K562 (cell line): ENCODE data around the gene PIK3C2B. TPM values are rescaled to one million over a fixed set of nuclear protein-coding genes. Genes with fewer than 3 reads are reported as not detected.

Source experiments
- CREB1 ChIP-seq, 2 experiments: sonication (generic) in 1 of 2; formaldehyde crosslinking in 1 of 2; IDR thresholded peaks; 2 replicates each; pipeline versions ENCODE4 v1.6.1 to v1.8.0; 2012 to 2022; ENCODE audit warnings: inconsistent platforms in 1 of 2, mild to moderate bottlenecking in 1 of 2, missing genetic modification reagents in 1 of 2, moderate library complexity in 1 of 2
- FOXA3 ChIP-seq, 2 experiments: fragments of 450-650 bp in 1 of 2; sonication (generic) in 1 of 2; formaldehyde crosslinking; IDR thresholded peaks in 1 of 2; conservative IDR thresholded peaks in 1 of 2; 2 replicates each; pipeline versions ENCODE4 v1.4.0 to v1.8.0; 2020 to 2022; ENCODE audit warnings: mild to moderate bottlenecking in 2 of 2, missing genetic modification reagents in 1 of 2
- HOXB6 ChIP-seq: fragments of 250-450 bp; sonication (Bioruptor Pico); IDR thresholded peaks from 2 replicates; pipeline ENCODE4 v1.5.1; 2022; ENCODE audit warnings: mild to moderate bottlenecking, borderline replicate concordance
- RAD21 ChIP-seq, 2 experiments: fragments of 250-450 bp in 1 of 2; fragments of 450-650 bp in 1 of 2; sonication (Bioruptor Pico) in 1 of 2; formaldehyde crosslinking in 1 of 2; IDR thresholded peaks in 1 of 2; conservative IDR thresholded peaks in 1 of 2; 2 replicates each; pipeline versions ENCODE4 v1.4.0 to v1.8.0; 2020 to 2022; ENCODE audit warnings: mild to moderate bottlenecking in 2 of 2, moderate library complexity in 1 of 2
- TCF3 ChIP-seq: sonication (generic); formaldehyde crosslinking; IDR thresholded peaks from 2 replicates; pipeline ENCODE4 v1.4.0; 2020; ENCODE audit warnings: mild to moderate bottlenecking, missing genetic modification reagents
- ZC3H4 ChIP-seq: sonication (generic); formaldehyde crosslinking; IDR thresholded peaks from 2 replicates; pipeline ENCODE4 v1.9.0; 2021; ENCODE audit warnings: missing genetic modification reagents, borderline replicate concordance
- ZNF239 ChIP-seq: fragments of 250-450 bp; sonication (Bioruptor Pico); IDR thresholded peaks from 2 replicates; pipeline ENCODE4 v1.4.0; 2020; ENCODE audit warnings: mild to moderate bottlenecking
- ZNF444 ChIP-seq: fragments of 250-450 bp; sonication (Bioruptor Pico); IDR thresholded peaks from 2 replicates; pipeline ENCODE4 v1.4.0; 2020; ENCODE audit warnings: mild to moderate bottlenecking, moderate library complexity
- polyA plus RNA-seq, 8 experiments: library from polyadenylated mRNA; depleted of rRNA in 4 of 8; stranded (reverse) in 5 of 8; unstranded in 3 of 8; fragments of >200 nt; fragmentation: Nextera tagmentation in 2 of 8; fragmentation: Illumina TruSeq in 1 of 8; extraction: Ambion mirVana in 2 of 8; extraction: Trizol in 1 of 8; gene quantifications; 2 replicates each; pipeline versions ENCODE4 v1.2.1 to v1.2.3, GENCODE V29; 2011 to 2014; ENCODE audit warnings: inconsistent platforms in 1 of 8, missing spikeins in 1 of 8
- total RNA-seq, 7 experiments: library from RNA; depleted of rRNA in 6 of 7; stranded (reverse); fragments of >200 nt in 6 of 7; fragmentation: Illumina TruSeq in 2 of 7; extraction: Trizol in 2 of 7; gene quantifications; 2 replicates each; pipeline versions ENCODE4 v1.2.1 to v1.2.3, GENCODE V29; 2011 to 2021; ENCODE audit warnings: low replicate concordance in 1 of 7
- TF ChIP-seq, protein P1 (sequence below): sonication (generic); formaldehyde crosslinking; IDR thresholded peaks from 2 replicates; pipeline ENCODE4 v1.8.1; 2023; ENCODE audit warnings: mild to moderate bottlenecking, missing genetic modification reagents
- TF ChIP-seq, protein P2 (sequence below): sonication (generic); formaldehyde crosslinking; IDR thresholded peaks from 2 replicates; pipeline ENCODE4 v1.8.0; 2022; ENCODE audit warnings: mild to moderate bottlenecking, missing genetic modification reagents, borderline replicate concordance
- TF ChIP-seq, protein P3 (sequence below): fragments of 250-450 bp; sonication (Bioruptor Pico); IDR thresholded peaks from 2 replicates; pipeline ENCODE4 v1.9.0; 2021; ENCODE audit warnings: mild to moderate bottlenecking
- TF ChIP-seq, protein P4 (sequence below): sonication (generic); formaldehyde crosslinking; IDR thresholded peaks from 2 replicates; pipeline ENCODE4 v1.5.0; 2020; ENCODE audit warnings: missing genetic modification reagents
- TF ChIP-seq, protein P5 (sequence below): fragments of 250-450 bp; sonication (Bioruptor Pico); IDR thresholded peaks from 2 replicates; pipeline ENCODE4 v1.5.0; 2020; ENCODE audit warnings: mild to moderate bottlenecking, borderline replicate concordance

Gene PIK3C2B
- total and polyA plus RNA-seq, 9 of the 15 experiments (the other 6 are each of a cell fraction or from before 2014, with no cell fraction given), result 0.10 to 2.9 (median 0.72) TPM

DNA sequence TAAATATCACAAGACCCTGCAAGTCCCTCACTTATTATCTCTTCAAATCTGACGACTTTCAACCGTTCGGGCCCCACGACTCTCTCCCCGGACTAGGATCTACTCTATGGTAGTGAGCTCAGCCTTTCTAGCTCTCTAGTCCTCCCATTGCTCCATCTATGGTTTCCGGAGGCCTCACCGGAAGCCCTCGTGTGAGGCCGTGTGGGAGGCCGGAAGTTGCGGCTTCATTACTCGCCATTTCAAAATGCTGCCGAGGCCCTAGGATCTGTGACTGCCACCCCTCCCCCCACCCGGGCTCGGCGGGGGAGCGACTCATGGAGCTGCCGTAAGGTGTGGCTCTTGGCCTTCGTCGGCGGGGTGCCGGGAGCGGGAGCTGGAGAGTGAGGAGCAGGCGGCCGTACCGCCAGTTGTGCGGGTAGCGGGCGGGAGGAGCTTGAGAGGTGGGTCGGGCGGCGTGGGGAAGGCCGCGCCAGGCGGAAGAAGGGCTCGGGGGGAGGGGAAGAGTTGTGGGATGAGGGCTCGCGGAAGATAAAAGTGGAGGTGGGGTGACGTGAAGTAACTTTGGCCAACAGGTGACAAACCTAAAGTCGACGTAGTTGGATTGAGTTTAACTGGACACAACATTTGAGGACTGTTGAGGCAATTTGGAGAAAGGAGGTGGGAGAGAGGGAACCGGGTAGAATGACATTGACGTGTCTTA is 21.7 kb upstream of the PIK3C2B start, which contains the start of gene MDM4 (continued):
- TF ChIP-seq, protein P1, sequence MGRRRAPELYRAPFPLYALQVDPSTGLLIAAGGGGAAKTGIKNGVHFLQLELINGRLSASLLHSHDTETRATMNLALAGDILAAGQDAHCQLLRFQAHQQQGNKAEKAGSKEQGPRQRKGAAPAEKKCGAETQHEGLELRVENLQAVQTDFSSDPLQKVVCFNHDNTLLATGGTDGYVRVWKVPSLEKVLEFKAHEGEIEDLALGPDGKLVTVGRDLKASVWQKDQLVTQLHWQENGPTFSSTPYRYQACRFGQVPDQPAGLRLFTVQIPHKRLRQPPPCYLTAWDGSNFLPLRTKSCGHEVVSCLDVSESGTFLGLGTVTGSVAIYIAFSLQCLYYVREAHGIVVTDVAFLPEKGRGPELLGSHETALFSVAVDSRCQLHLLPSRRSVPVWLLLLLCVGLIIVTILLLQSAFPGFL (CRISPR knock-in tag), result no peak
- TF ChIP-seq, protein P2, sequence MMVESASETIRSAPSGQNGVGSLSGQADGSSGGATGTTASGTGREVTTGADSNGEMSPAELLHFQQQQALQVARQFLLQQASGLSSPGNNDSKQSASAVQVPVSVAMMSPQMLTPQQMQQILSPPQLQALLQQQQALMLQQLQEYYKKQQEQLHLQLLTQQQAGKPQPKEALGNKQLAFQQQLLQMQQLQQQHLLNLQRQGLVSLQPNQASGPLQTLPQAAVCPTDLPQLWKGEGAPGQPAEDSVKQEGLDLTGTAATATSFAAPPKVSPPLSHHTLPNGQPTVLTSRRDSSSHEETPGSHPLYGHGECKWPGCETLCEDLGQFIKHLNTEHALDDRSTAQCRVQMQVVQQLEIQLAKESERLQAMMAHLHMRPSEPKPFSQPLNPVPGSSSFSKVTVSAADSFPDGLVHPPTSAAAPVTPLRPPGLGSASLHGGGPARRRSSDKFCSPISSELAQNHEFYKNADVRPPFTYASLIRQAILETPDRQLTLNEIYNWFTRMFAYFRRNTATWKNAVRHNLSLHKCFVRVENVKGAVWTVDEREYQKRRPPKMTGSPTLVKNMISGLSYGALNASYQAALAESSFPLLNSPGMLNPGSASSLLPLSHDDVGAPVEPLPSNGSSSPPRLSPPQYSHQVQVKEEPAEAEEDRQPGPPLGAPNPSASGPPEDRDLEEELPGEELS (CRISPR knock-in tag), result peak; percentile 73; the same call in 1 of the 2 replicates
- TF ChIP-seq, protein P3, sequence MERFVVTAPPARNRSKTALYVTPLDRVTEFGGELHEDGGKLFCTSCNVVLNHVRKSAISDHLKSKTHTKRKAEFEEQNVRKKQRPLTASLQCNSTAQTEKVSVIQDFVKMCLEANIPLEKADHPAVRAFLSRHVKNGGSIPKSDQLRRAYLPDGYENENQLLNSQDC, result no peak
- TF ChIP-seq ZNF239 (CRISPR knock-in tag), result no peak; the same call in 1 of the 2 replicates
- no peak for TF ChIP-seq ZC3H4
- TF ChIP-seq ZNF444, result 0 out of 2 replicates have a peak, but pooled peaks have one; percentile 72
- TF ChIP-seq HOXB6, result no peak
- TF ChIP-seq, protein P4, sequence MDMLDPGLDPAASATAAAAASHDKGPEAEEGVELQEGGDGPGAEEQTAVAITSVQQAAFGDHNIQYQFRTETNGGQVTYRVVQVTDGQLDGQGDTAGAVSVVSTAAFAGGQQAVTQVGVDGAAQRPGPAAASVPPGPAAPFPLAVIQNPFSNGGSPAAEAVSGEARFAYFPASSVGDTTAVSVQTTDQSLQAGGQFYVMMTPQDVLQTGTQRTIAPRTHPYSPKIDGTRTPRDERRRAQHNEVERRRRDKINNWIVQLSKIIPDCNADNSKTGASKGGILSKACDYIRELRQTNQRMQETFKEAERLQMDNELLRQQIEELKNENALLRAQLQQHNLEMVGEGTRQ, result no peak
- TF ChIP-seq, protein P5, sequence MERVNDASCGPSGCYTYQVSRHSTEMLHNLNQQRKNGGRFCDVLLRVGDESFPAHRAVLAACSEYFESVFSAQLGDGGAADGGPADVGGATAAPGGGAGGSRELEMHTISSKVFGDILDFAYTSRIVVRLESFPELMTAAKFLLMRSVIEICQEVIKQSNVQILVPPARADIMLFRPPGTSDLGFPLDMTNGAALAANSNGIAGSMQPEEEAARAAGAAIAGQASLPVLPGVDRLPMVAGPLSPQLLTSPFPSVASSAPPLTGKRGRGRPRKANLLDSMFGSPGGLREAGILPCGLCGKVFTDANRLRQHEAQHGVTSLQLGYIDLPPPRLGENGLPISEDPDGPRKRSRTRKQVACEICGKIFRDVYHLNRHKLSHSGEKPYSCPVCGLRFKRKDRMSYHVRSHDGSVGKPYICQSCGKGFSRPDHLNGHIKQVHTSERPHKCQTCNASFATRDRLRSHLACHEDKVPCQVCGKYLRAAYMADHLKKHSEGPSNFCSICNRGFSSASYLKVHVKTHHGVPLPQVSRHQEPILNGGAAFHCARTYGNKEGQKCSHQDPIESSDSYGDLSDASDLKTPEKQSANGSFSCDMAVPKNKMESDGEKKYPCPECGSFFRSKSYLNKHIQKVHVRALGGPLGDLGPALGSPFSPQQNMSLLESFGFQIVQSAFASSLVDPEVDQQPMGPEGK, result peak; percentile 76; the same call in 1 of the 2 replicates
- peak; percentile 49 for TF ChIP-seq TCF3 (CRISPR knock-in tag)
- peak in 1 of 2 experiments; percentile 66; a peak in 1 of 4 replicates for TF ChIP-seq FOXA3 (CRISPR knock-in tag; conservative IDR thresholded peaks at IDR 0.05 in 1 of 2, IDR thresholded peaks at IDR 0.05 in 1 of 2)
- TF ChIP-seq RAD21 (CRISPR knock-in tag; conservative IDR thresholded peaks at IDR 0.05 in 1 of 2, IDR thresholded peaks at IDR 0.05 in 1 of 2), result no peak
- peak; percentile 94 for TF ChIP-seq CREB1 (IDR thresholded peaks at IDR 0.05)
- peak; percentile 90 for TF ChIP-seq CREB1 (CRISPR knock-in tag; IDR thresholded peaks at IDR 0.05)
